Natural killer cell treated with Interleukin-12 subunit alpha and Interleukin-12 subunit beta and Interleukin-15 and Interleukin-18, amount 100 ng/mL, for 72 hours (primary cell): ENCODE measurements around the gene PDZD7. TPM values are rescaled to one million over a fixed set of nuclear protein-coding genes. Genes with fewer than 3 reads are reported as not detected.

Experiments used
- ATAC-seq, 2 donors: fragments of 150-1000 bp; cut with Tn5 transposase in 1 of 2; sonication (Bioruptor Pico), chemical (Tn5 transposase) in 1 of 2; 2 replicates each; pipeline ENCODE4 v1.10.0; 2021
- DNase-seq: peaks from one replicate; pipeline ENCODE4 v3.0.0; 2022; ENCODE audit warnings: low spot score
- H3K27ac Mint-ChIP-seq, 2 donors: 1 replicate in 1 of 2; 2 replicates in 1 of 2; pipeline ENCODE4 v1.8.0; 2022; ENCODE audit warnings: mixed read lengths in 2 of 2, mild to moderate bottlenecking in 1 of 2, moderate library complexity in 1 of 2
- H3K27me3 Mint-ChIP-seq, 2 donors: 1 replicate in 1 of 2; 2 replicates in 1 of 2; pipeline ENCODE4 v1.8.0; 2022; ENCODE audit warnings: mixed read lengths in 2 of 2
- H3K36me3 Mint-ChIP-seq: one replicate; pipeline ENCODE4 v1.8.0; 2022; ENCODE audit warnings: mixed read lengths
- H3K4me1 Mint-ChIP-seq, 2 donors: 1 replicate in 1 of 2; 2 replicates in 1 of 2; pipeline ENCODE4 v1.8.0; 2022; ENCODE audit warnings: low read depth in 2 of 2, mixed read lengths in 2 of 2, mild to moderate bottlenecking in 1 of 2
- H3K4me3 Mint-ChIP-seq: one replicate; pipeline ENCODE4 v1.8.0; 2022; ENCODE audit warnings: mixed read lengths
- H3K9me3 Mint-ChIP-seq: 2 replicates; pipeline ENCODE4 v1.8.0; 2022; ENCODE audit warnings: mixed read lengths
- total RNA-seq, 2 donors: library from RNA; stranded (reverse); gene quantifications; one replicate each; pipeline ENCODE4 v1.2.3, GENCODE V29; 2022

Gene PDZD7
- total RNA-seq, 2 donors from 2014 or later = 0.17 to 0.62 TPM

DNA sequence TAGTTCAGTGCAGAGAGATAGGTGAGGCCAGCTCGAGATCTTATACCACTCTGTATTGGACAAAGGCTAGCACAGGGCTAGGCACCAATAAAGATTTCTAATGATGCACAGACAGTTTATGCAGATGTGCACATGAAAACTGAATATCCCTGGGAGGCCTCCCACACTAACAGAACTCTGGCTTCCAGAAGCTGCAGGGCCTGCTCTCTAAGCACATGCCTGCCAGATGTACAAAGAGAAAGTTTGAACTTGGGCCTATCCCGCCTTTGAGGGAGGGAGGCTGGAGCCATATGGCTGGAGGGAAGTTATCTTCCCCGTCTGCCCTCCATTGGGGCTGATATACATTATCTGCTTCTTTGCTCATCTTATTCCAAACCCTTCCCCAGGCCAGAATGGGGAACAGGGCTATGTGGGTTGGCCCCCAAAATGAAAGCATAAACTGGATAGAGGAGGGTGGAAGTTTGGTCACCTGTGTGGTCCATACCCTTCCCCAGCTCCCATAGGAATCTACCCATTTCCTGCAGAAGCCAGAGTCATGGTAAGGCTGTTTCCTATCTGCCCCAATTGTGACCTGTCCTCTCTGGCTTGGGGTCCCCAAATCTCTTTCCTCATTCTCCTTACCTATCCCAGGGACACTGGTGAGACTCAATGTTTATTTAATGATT lies 34.7 kb upstream of the PDZD7 start:
- Mint-ChIP-seq H3K4me1 (peaks cover 10 to 16% of the 10 kb centered on the region in 2 donors), H3K4me3 (peak overlapping the region; percentile 34), H3K27ac (no peak overlapping the region), H3K9me3 (no peaks in the 10 kb centered on the region), H3K36me3 (no peaks in the 10 kb centered on the region), H3K27me3 (peaks cover 14 to 20% of the 10 kb centered on the region in 2 donors)
- no peak for DNase-seq
- ATAC-seq = no peak

- no peak overlapping the region for H3K27ac Mint-ChIP-seq
- no peaks in the 10 kb centered on the region for H3K36me3 Mint-ChIP-seq
- no peak overlapping the region for H3K4me3 Mint-ChIP-seq
- H3K27me3 Mint-ChIP-seq = peaks cover 14 to 20% of the 10 kb centered on the region in 2 donors
- peaks cover 17 to 25% of the 10 kb centered on the region in 2 donors for H3K4me1 Mint-ChIP-seq
- no peak for DNase-seq
- H3K9me3 Mint-ChIP-seq = no peaks in the 10 kb centered on the region
- ATAC-seq = no peak
These were observed 33.6 kb upstream of the PDZD7 start for GRCh38 chr10:101064415-101065030.

DNA sequence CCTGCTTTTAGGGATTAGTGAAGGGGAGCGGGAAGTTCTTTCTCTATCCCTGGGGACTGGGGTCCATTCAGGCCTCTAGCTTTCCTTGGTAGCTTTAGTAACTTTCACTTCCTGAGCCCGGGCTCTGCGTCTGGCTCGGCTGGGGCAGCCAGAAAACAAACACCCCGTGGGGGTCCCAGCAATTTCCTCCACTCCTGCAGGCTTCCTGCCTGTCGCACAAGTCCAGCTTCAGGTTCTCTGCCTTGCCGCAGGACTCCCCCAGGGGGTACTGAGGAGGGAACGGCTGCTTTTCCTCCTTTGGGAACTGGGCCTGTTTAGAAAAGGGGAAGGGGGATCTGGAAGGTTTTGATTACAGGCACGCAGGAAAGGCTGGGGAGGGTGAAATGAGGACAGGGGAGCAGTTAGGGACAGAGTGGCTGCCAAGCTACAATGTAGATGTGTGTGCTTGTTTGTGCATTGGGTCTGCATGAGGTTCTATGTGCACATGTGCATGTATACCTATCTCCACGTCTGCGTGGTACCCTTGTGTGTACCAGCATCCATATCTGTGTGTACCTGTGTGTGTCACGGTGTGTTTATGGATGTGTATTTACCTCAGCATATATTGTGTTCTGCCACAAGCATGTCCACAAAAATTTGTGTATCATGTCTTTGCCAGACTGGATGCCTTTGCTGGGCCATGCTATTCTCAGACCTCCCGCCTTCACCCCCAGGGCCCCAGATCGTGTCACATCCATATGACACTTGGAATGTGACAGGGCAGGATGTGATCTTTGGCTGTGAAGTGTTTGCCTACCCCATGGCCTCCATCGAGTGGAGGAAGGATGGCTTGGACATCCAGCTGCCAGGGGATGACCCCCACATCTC lies 32.9 kb upstream of the PDZD7 start:
- no peak for DNase-seq
- Mint-ChIP-seq H3K36me3 (no peaks in the 10 kb centered on the region), H3K9me3 (no peaks in the 10 kb centered on the region), H3K4me3 (peak overlapping the region; percentile 25), H3K27me3 (peaks cover 14 to 20% of the 10 kb centered on the region in 2 donors), H3K27ac (no peak overlapping the region), H3K4me1 (peaks cover 20 to 27% of the 10 kb centered on the region in 2 donors)
- ATAC-seq = no peak

GRCh38 chr10:101063050-101063525 lies 32.2 kb upstream of the PDZD7 start:
- H3K27ac Mint-ChIP-seq = no peak overlapping the region
- no peak for ATAC-seq
- H3K9me3 Mint-ChIP-seq = no peaks in the 10 kb centered on the region
- H3K4me1 Mint-ChIP-seq = peaks cover 20 to 27% of the 10 kb centered on the region in 2 donors
- no peak for DNase-seq
- no peaks in the 10 kb centered on the region for H3K36me3 Mint-ChIP-seq
- peak overlapping the region; percentile 25 for H3K4me3 Mint-ChIP-seq
- H3K27me3 Mint-ChIP-seq = peaks cover 14 to 20% of the 10 kb centered on the region in 2 donors

- DNase-seq (no peak), ATAC-seq (peak; percentile 40 to 47)
- Mint-ChIP-seq H3K4me3 (peak overlapping the region; percentile 70), H3K9me3 (no peaks in the 10 kb centered on the region), H3K36me3 (no peaks in the 10 kb centered on the region), H3K4me1 (peaks cover 20 to 27% of the 10 kb centered on the region in 2 donors), H3K27me3 (peaks cover 14 to 20% of the 10 kb centered on the region in 2 donors), H3K27ac (peak overlapping the region in 1 of 2 donors; percentile 56)
These were observed 31.5 kb upstream of the PDZD7 start for GRCh38 chr10:101062232-101063049.

- DNase-seq = no peak
- Mint-ChIP-seq H3K4me1 (peaks cover 20 to 27% of the 10 kb centered on the region in 2 donors), H3K27ac (peak within 1 kb of the TSS; percentile 90 to 93), H3K27me3 (peaks cover 14 to 20% of the 10 kb centered on the region in 2 donors), H3K4me3 (peak within 1 kb of the TSS; percentile 93), H3K9me3 (no peaks in the 10 kb centered on the region), H3K36me3 (no peaks in the 10 kb centered on the region)
- no peak for ATAC-seq
These were observed 30.8 kb upstream of the PDZD7 start, which contains the start of gene KAZALD1 for GRCh38 chr10:101061624-101062231. Gene KAZALD1, plus strand, starts transcription at chr10:101061989. Its CDS starts 604 bp downstream, at chr10:101062593.

DNA sequence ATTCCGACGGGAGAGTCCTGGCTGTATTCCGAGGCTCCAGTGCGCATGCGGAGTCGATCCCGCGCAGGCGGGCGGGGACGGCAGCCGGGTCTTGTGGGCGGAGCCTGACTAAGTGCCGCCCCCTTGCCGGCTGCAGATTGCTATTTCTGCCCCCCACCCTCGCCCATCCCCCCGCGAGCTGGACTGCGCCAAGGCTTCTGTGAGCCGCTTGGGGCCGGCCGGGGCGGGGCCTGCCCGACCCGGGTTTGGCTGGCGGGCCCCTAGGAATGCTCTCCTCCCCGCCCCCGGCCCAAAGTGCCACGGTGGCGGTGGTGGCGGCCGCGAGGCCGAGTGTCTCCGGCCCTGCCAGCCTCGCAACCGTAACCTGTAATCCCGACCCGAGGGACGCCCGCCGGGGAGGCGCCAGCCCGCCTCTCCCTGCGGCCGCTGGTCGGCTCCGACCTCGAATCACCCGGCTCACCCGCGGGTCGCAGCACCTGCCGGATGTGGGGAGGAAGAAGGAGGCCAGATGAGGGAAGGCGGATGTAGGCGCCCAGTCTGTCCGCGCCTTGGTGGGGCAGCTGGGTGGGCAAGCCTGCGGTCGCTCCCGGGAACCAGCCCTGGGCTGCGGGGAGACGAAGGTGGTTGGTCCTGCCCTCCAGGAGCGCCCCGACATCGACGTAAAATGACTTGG lies 30.2 kb upstream of the PDZD7 start:
- Mint-ChIP-seq H3K27me3 (peaks cover 14 to 18% of the 10 kb centered on the region in 2 donors), H3K4me1 (peaks cover 20 to 25% of the 10 kb centered on the region in 2 donors), H3K36me3 (no peaks in the 10 kb centered on the region), H3K27ac (peak overlapping the region; percentile 90 to 93), H3K4me3 (peak overlapping the region; percentile 93), H3K9me3 (no peaks in the 10 kb centered on the region)
- ATAC-seq = peak; percentile 86 to 90
- peak; percentile 95 for DNase-seq

- H3K27ac Mint-ChIP-seq = peak overlapping the region; percentile 90 to 93
These were observed 29.4 kb upstream of the PDZD7 start for GRCh38 chr10:101060036-101060950.

GRCh38 chr10:101056365-101057151 lies 25.6 kb upstream of the PDZD7 start:
- Mint-ChIP-seq H3K4me1 (peaks cover 9 to 13% of the 10 kb centered on the region in 2 donors), H3K9me3 (no peaks in the 10 kb centered on the region), H3K27ac (no peak overlapping the region), H3K27me3 (no peaks in the 10 kb centered on the region), H3K4me3 (no peak overlapping the region), H3K36me3 (no peaks in the 10 kb centered on the region)
- DNase-seq (no peak), ATAC-seq (no peak)

More at GRCh38 chr10:101060036-101060950, 29.4 kb upstream of the PDZD7 start:
- H3K36me3 Mint-ChIP-seq = no peaks in the 10 kb centered on the region
- peak overlapping the region; percentile 93 for H3K4me3 Mint-ChIP-seq
- ATAC-seq = peak; percentile 72 to 85
- H3K4me1 Mint-ChIP-seq = peaks cover 20 to 22% of the 10 kb centered on the region in 2 donors
- H3K9me3 Mint-ChIP-seq = no peaks in the 10 kb centered on the region
- H3K27me3 Mint-ChIP-seq = peaks cover 10 to 12% of the 10 kb centered on the region in 2 donors
- peak; percentile 90 for DNase-seq

- DNase-seq (no peak), ATAC-seq (no peak)
- H3K36me3 Mint-ChIP-seq = no peaks in the 10 kb centered on the region
- no peak overlapping the region for H3K27ac Mint-ChIP-seq
- H3K4me3 Mint-ChIP-seq = no peak overlapping the region
- peaks cover 5 to 9% of the 10 kb centered on the region in 2 donors for H3K27me3 Mint-ChIP-seq
- H3K4me1 Mint-ChIP-seq = peaks cover 14 to 16% of the 10 kb centered on the region in 2 donors
- H3K9me3 Mint-ChIP-seq = no peaks in the 10 kb centered on the region
These were observed 24.5 kb upstream of the PDZD7 start for GRCh38 chr10:101055411-101055810.

DNA sequence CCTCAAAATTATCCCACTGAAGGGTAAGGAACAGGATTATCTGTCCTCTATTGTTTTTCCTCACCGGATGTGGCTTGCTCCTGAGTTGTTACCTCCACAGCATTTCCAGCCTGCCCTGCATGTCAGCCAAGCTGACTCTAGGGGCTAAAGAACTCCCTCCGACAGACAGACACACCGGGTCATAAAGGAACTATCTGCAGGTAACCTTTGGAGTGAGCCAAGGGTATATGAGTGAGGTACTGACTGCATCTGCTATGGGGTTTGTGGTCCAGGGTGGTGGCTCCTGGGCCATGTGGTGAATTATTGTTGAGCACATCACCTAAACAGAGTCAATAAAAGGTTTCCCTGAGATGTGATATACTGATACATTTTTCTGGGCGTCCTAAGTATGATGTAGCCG lies 23.9 kb upstream of the PDZD7 start:
- no peak for DNase-seq
- Mint-ChIP-seq H3K36me3 (no peaks in the 10 kb centered on the region), H3K4me1 (peaks cover 12 to 15% of the 10 kb centered on the region in 2 donors), H3K9me3 (no peaks in the 10 kb centered on the region), H3K4me3 (no peak overlapping the region), H3K27ac (no peak overlapping the region), H3K27me3 (peaks cover 5 to 13% of the 10 kb centered on the region in 2 donors)
- ATAC-seq = no peak
